ENCODE results near the gene ANKRD53.
"Not testable (repeated sequence)": the region's sequence is repeated elsewhere in the genome, so short reads cannot be mapped to it uniquely, and the experiment has no call there.

Gene ANKRD53

GRCh38 chr2:71019989-71020388 lies 41.6 kb downstream of the ANKRD53 start:
- DNase-seq, result not testable (repeated sequence)

DNA sequence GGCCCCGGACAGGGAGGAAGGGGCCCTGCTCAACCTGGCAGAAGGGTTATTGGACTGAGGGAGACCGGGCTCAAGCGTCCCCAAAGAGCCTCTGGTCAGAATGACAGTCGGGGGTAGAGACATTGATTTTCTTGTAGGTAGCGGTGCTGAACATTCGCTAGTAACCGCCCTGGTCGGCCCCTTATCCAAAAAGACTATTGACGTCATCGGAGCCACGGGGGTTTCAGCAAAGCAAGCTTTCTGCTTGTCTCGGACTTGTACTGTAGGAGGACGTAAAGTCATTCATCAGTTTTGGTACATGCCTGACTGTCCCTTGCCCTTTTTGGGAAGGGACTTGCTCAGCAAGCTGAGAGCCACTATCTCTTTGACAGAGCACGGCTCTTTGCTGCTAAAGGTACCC lies 43.0 kb downstream of the ANKRD53 start:
- DNase-seq, result not testable (repeated sequence)

GRCh38 chr2:71023553-71024243 lies 45.3 kb downstream of the ANKRD53 start:
- not testable (repeated sequence) for DNase-seq

Measured in DMS79 (cell line).